PFSK-1 (cell line): ENCODE measurements around the gene ARSD.

Experiments
- FOXP2 ChIP-seq: optimal IDR thresholded peaks from 2 replicates; pipeline ENCODE3; 2011; ENCODE audit warnings: borderline replicate concordance, control low read depth, inconsistent platforms; ENCODE audit not compliant: insufficient read depth; ENCODE audit errors: extremely low read length, extremely low read depth
- POLR2AphosphoS5 ChIP-seq: IDR thresholded peaks from 2 replicates; pipeline ENCODE4 v1.6.1; 2012; ENCODE audit warnings: low read depth, mild to moderate bottlenecking, control low read depth, low read length, moderate library complexity
- SIN3A ChIP-seq: IDR thresholded peaks from 2 replicates; pipeline ENCODE4 v1.6.1; 2012; ENCODE audit warnings: mild to moderate bottlenecking, low read length, moderate library complexity, borderline replicate concordance; ENCODE audit not compliant: insufficient read depth
- TAF1 ChIP-seq: IDR thresholded peaks from 2 replicates; pipeline ENCODE4 v1.6.1; 2012; ENCODE audit warnings: low read length, control low read depth, borderline replicate concordance; ENCODE audit not compliant: insufficient read depth
- TF ChIP-seq, protein P1 (sequence below), 2 experiments: IDR thresholded peaks; 2 replicates each; pipeline versions ENCODE4 v1.6.1 to v1.8.0; 2011 to 2012; ENCODE audit warnings: low read depth in 2 of 2, low read length in 2 of 2, control low read depth in 1 of 2, inconsistent platforms in 1 of 2, mild to moderate bottlenecking in 1 of 2, moderate library complexity in 1 of 2; ENCODE audit not compliant: insufficient read depth in 1 of 2

Gene ARSD

GRCh38 chrX:2879670-2880069, 49.5 kb downstream of the ARSD start:
- TF ChIP-seq FOXP2 (no peak), SIN3A (no peak), POLR2AphosphoS5 (no peak), TAF1 (no peak)
- TF ChIP-seq, protein P1, sequence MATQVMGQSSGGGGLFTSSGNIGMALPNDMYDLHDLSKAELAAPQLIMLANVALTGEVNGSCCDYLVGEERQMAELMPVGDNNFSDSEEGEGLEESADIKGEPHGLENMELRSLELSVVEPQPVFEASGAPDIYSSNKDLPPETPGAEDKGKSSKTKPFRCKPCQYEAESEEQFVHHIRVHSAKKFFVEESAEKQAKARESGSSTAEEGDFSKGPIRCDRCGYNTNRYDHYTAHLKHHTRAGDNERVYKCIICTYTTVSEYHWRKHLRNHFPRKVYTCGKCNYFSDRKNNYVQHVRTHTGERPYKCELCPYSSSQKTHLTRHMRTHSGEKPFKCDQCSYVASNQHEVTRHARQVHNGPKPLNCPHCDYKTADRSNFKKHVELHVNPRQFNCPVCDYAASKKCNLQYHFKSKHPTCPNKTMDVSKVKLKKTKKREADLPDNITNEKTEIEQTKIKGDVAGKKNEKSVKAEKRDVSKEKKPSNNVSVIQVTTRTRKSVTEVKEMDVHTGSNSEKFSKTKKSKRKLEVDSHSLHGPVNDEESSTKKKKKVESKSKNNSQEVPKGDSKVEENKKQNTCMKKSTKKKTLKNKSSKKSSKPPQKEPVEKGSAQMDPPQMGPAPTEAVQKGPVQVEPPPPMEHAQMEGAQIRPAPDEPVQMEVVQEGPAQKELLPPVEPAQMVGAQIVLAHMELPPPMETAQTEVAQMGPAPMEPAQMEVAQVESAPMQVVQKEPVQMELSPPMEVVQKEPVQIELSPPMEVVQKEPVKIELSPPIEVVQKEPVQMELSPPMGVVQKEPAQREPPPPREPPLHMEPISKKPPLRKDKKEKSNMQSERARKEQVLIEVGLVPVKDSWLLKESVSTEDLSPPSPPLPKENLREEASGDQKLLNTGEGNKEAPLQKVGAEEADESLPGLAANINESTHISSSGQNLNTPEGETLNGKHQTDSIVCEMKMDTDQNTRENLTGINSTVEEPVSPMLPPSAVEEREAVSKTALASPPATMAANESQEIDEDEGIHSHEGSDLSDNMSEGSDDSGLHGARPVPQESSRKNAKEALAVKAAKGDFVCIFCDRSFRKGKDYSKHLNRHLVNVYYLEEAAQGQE (IDR thresholded peaks at IDR 0.05; ENCODE audit: insufficient read depth in 1 of 2, low read depth in 2 of 2, low read length in 2 of 2) = no peak

- no peak for TF ChIP-seq POLR2AphosphoS5
- TF ChIP-seq TAF1 = no peak
- TF ChIP-seq, protein P1 (IDR thresholded peaks at IDR 0.05; ENCODE audit: insufficient read depth in 1 of 2, low read depth in 2 of 2, low read length in 2 of 2) = no peak
- TF ChIP-seq FOXP2 = no peak
- no peak for TF ChIP-seq SIN3A
These were observed 50.6 kb downstream of the ARSD start for GRCh38 chrX:2878563-2878962.

DNA sequence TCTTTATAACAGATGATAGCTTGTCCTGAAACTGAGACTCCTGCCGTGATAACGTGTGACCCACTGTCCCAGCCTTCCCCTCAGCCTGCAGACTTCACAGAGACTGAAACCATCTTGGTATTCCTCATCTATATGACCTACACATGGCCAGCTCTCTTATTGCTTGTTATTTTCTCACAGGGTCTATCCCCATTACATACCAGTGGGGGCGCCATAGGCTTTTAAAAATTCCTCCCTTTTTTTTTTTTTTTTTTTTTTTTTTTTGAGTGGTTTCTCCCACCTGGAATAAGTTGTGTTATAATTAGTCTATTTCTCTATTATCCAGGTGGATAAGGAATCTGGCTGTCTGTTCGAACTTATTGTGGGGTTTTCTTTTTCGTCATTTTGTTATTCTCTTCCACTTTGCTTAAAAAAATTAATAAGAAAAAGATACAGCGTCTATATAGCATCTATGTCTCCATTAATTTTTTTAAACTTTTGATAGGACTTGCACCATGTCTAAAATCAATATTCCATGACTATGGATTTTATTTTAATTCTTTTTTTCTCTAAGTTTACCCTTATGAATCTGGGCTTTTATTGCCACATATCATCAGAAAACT, 53.2 kb downstream of the ARSD start:
- TF ChIP-seq, protein P1 (IDR thresholded peaks at IDR 0.05; ENCODE audit: insufficient read depth in 1 of 2, low read depth in 2 of 2, low read length in 2 of 2) = no peak

DNA sequence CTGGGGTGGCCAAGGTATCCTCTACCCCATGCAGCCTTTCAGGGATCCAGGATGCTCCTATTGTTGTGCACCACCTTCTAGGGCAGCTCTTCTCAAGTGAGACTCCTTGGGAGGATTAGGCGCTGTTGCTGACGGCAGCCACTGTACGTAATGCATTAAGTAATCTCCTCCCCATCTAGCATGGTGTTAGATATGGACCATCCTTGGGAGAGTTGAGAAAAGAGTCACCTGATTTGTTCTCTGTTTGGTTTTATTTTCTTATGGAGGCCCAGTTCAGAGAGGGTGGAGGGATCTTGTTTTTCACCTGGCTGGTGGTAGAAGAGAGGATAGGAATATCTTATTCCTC, 54.0 kb downstream of the ARSD start:
- TF ChIP-seq TAF1 (no peak), FOXP2 (no peak), SIN3A (no peak), POLR2AphosphoS5 (no peak)
- TF ChIP-seq, protein P1 (IDR thresholded peaks at IDR 0.05; ENCODE audit: insufficient read depth in 1 of 2, low read depth in 2 of 2, low read length in 2 of 2) = no peak
